OCI-LY7 (cell line): ENCODE data around the gene FAM24B. TPM values are rescaled to one million over a fixed set of nuclear protein-coding genes. Genes with fewer than 3 reads are reported as not detected.

ENCODE experiments used
- BruUV-seq: library from RNA; stranded (reverse); fragments of 400-500 nt; replicated peaks from 2 replicates; lab custom pipeline; 2021; lab: Mats Ljungman, UMichigan
- CTCF ChIA-PET: fragments of 300-600 bp; sonication (Branson Sonifier 250); formaldehyde crosslinking; loops from one replicate; lab custom pipeline; 2022; ENCODE audit warnings: antibody characterized with exemption; ENCODE audit not compliant: unreplicated experiment; lab: Charles Lee
- POLR2A ChIA-PET: fragments of 300-600 bp; sonication (Branson Sonifier 250); formaldehyde crosslinking; loops from one replicate; lab custom pipeline; 2022; ENCODE audit warnings: antibody characterized with exemption; lab: Charles Lee
- DNase-seq: peaks from one replicate; pipeline ENCODE4 v3.0.0-alpha.2; 2015; ENCODE audit warnings: low spot score
- H2AFZ ChIP-seq: fragments of 200-600 bp; sonication (generic), shearing (Covaris generic); 2 replicates; pipeline ENCODE4 v1.6.1; 2014; ENCODE audit warnings: mild to moderate bottlenecking, antibody characterized with exemption, low read length, moderate library complexity
- H3K27ac ChIP-seq: fragments of 200-600 bp; sonication (generic); 2 replicates; pipeline ENCODE4 v1.5.1; 2014; ENCODE audit warnings: mixed run types, low read depth, mild to moderate bottlenecking, moderate library complexity, low read length, inconsistent platforms; ENCODE audit not compliant: poor library complexity, severe bottlenecking
- H3K36me3 ChIP-seq: fragments of 200-600 bp; sonication (generic); 2 replicates; pipeline ENCODE4 v1.6.1; 2014; ENCODE audit warnings: mild to moderate bottlenecking, antibody characterized with exemption, low read length, moderate library complexity, mixed read lengths; ENCODE audit not compliant: insufficient read depth
- H3K4me1 ChIP-seq: fragments of 200-600 bp; sonication (generic); 2 replicates; pipeline ENCODE4 v1.5.1; 2014; ENCODE audit warnings: mild to moderate bottlenecking, low read length; ENCODE audit not compliant: insufficient read depth, poor library complexity, severe bottlenecking
- H3K4me2 ChIP-seq: fragments of 200-600 bp; sonication (generic); 2 replicates; pipeline ENCODE4 v1.6.1; 2014; ENCODE audit warnings: mild to moderate bottlenecking, low read length
- H3K4me3 ChIP-seq: fragments of 200-600 bp; sonication (generic); 2 replicates; pipeline ENCODE4 v1.5.1; 2014; ENCODE audit warnings: mild to moderate bottlenecking, low read depth, low read length; ENCODE audit not compliant: poor library complexity, severe bottlenecking
- H3K79me2 ChIP-seq: fragments of 200-600 bp; sonication (generic); 2 replicates; pipeline ENCODE4 v1.6.1; 2016; ENCODE audit warnings: low read depth, mild to moderate bottlenecking, low read length, moderate library complexity, mixed read lengths; ENCODE audit not compliant: insufficient read depth
- H3K9me2 ChIP-seq: fragments of 200-600 bp; sonication (generic); 2 replicates; pipeline ENCODE4 v1.6.1; 2016; ENCODE audit warnings: mild to moderate bottlenecking, low read length, mixed read lengths; ENCODE audit not compliant: insufficient read depth
- H3K9me3 ChIP-seq: fragments of 200-600 bp; sonication (generic); 2 replicates; pipeline ENCODE4 v1.6.1; 2014; ENCODE audit warnings: mild to moderate bottlenecking, mixed run types, low read length, mixed read lengths
- H4K20me1 ChIP-seq: fragments of 200-600 bp; sonication (generic); 2 replicates; pipeline ENCODE4 v1.6.1; 2014; ENCODE audit warnings: mild to moderate bottlenecking, antibody characterized with exemption, low read length, moderate library complexity, mixed read lengths; ENCODE audit not compliant: insufficient read depth
- CTCF ChIP-seq: fragments of 200-600 bp; sonication (generic); conservative IDR thresholded peaks from 2 replicates; pipeline ENCODE4 v1.5.1; 2014; ENCODE audit warnings: mild to moderate bottlenecking, antibody characterized with exemption, low read length, moderate library complexity, mixed read lengths
- EZH2phosphoT487 ChIP-seq: fragments of 200-600 bp; sonication (generic); IDR thresholded peaks from 2 replicates; pipeline ENCODE4 v1.6.1; 2018; ENCODE audit warnings: low read depth, borderline replicate concordance, mild to moderate bottlenecking, mixed run types, antibody characterized with exemption, low read length, moderate library complexity, mixed read lengths
- intact Hi-C: fragments of 100-400 bp; cut with micrococcal nuclease; formaldehyde crosslinking; loops from one replicate; pipeline ENCODE4 v1.10.0; 2022; ENCODE audit not compliant: unreplicated experiment
- total RNA-seq, 2 experiments: library from RNA; depleted of rRNA in 1 of 2; stranded (reverse); fragments of >200 nt in 1 of 2; shearing (Covaris generic) in 1 of 2; gene quantifications; 2 replicates each; pipeline ENCODE4 v1.2.3, GENCODE V29; 2014 to 2022

FAM24B gene
- total RNA-seq, 2 experiments from 2014 or later, result 10.1 to 11.1 TPM

DNA sequence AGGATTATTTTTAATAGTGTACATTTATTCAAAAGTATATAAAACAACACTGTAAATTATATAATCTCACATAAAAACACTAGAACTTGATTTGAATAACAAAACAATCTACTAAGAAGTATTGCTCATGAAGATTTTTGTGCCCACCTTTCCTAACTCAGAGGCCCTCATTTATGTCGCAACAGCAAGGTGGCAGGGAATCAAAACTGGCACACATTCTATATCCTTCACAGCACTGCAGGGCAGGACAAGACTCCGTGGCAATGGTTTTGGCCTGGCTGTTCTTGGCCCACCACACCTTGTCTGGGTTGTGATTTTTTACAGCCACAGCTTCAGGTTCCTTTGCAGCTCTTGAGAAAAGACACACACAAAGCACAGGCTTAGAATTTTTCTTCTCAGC is 30.3 kb downstream of the FAM24B start:
- Histone ChIP-seq H4K20me1 (no peaks in the 10 kb centered on the region), H3K79me2 (no peaks in the 10 kb centered on the region), H3K4me1 (peaks cover 7% of the 10 kb centered on the region), H3K4me2 (no peak overlapping the region), H3K4me3 (no peak overlapping the region), H3K9me2 (no peaks in the 10 kb centered on the region), H2AFZ (no peak overlapping the region), H3K36me3 (no peaks in the 10 kb centered on the region), H3K9me3 (no peaks in the 10 kb centered on the region), H3K27ac (no peak overlapping the region)
- DNase-seq, result no peak
- no TSS peak for BruUV-seq
- TF ChIP-seq EZH2phosphoT487 (no peak), CTCF (no peak)
- intact Hi-C loops, result no loop called here
- ChIA-PET CTCF (no interaction called here), POLR2A (interaction anchor here (0.7 kb wide), 1 partner anchor 325 kb away, joined by 3 read pairs; no protein-coding TSS in a partner anchor)

- Histone ChIP-seq H3K9me3 (no peaks in the 10 kb centered on the region), H2AFZ (no peak overlapping the region), H4K20me1 (no peaks in the 10 kb centered on the region), H3K4me2 (no peak overlapping the region), H3K27ac (no peak overlapping the region), H3K79me2 (no peaks in the 10 kb centered on the region), H3K4me1 (peaks cover 7% of the 10 kb centered on the region), H3K9me2 (no peaks in the 10 kb centered on the region), H3K36me3 (no peaks in the 10 kb centered on the region), H3K4me3 (no peak overlapping the region)
- TF ChIP-seq CTCF (no peak), EZH2phosphoT487 (no peak)
- DNase-seq, result peak; percentile 5
- ChIA-PET CTCF (no interaction called here), POLR2A (interaction anchor here (0.6 kb wide), 1 partner anchor 622 kb away, joined by 5 read pairs; no protein-coding TSS in a partner anchor)
- BruUV-seq, result no TSS peak
- intact Hi-C loops, result no loop called here
Measured at GRCh38 chr10:122847782-122848604, 31.4 kb downstream of the FAM24B start.

DNA sequence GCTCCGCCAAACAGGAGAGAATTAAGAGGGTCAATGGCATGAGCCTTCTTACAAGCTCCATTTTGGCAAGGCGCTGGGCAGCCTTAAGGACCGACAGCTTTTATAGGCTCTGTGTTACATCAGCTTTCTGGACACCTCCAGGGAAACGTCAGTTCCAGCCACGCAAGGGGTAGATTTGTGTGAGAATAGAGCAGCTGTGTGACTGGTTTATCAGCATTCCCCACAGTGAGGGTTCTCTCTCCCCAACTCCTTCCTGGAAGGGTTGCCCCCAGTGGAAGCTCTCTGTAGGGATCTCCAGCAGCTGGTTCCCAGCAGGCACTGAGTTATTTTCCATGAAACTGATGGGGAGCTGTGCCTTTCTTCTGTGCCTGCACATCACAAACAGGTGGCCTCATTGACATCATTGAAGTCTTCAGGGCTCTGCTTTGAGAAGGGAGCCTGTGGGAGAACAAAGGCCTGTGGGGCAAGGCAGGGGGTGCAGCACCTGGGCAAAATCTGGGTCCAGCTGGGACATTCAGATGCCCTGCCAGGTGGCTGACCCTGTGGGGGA is 33.5 kb downstream of the FAM24B start, which contains the start of gene CUZD1:
Gene CUZD1, minus strand, starts transcription at position 75 of the 550 bp plus-strand sequence. Its CDS starts 14 bp downstream, at position 61.
- no peak for TF ChIP-seq EZH2phosphoT487
- no peak for TF ChIP-seq CTCF
- no peaks in the 10 kb centered on the region for H3K9me2 ChIP-seq
- POLR2A ChIA-PET, result no interaction called here
- no peaks in the 10 kb centered on the region for H3K9me3 ChIP-seq
- intact Hi-C loops, result no loop called here
- CTCF ChIA-PET, result no interaction called here
- no peaks in the 10 kb centered on the region for H4K20me1 ChIP-seq
- BruUV-seq, result no TSS peak
- H3K36me3 ChIP-seq, result no peaks in the 10 kb centered on the region
- no peaks in the 10 kb centered on the region for H3K79me2 ChIP-seq
- H3K4me3 ChIP-seq, result no peak within 1 kb of the TSS
- H3K4me1 ChIP-seq, result peaks cover 7% of the 10 kb centered on the region
- no peak for DNase-seq
- H2AFZ ChIP-seq, result no peak within 1 kb of the TSS
- no peak within 1 kb of the TSS for H3K4me2 ChIP-seq
- no peak within 1 kb of the TSS for H3K27ac ChIP-seq
